NCI-H1417 (cell line): Measurements from ENCODE around the gene ONECUT3.

Experiments used
- DNase-seq, 3 experiments: peaks; one replicate each; lab custom pipeline; 2025; lab: John Stamatoyannopoulos, UW

The ONECUT3 gene

GRCh38 chr19:1768248-1768647 is 14.9 kb downstream of the ONECUT3 start:
- DNase-seq, result no peak

- no peak for DNase-seq
Measured at GRCh38 chr19:1768918-1769644, 15.8 kb downstream of the ONECUT3 start.

- DNase-seq, result no peak
Measured at GRCh38 chr19:1769645-1769985, 16.3 kb downstream of the ONECUT3 start.

GRCh38 chr19:1770866-1771576 is 17.7 kb downstream of the ONECUT3 start:
- DNase-seq, result no peak

- peak in 1 of 3 experiments; percentile 12 for DNase-seq
Measured at GRCh38 chr19:1773184-1773583, 19.9 kb downstream of the ONECUT3 start.

GRCh38 chr19:1774989-1775772 is 21.9 kb downstream of the ONECUT3 start:
- DNase-seq, result no peak

- no peak for DNase-seq
Measured at GRCh38 chr19:1775951-1776605, 22.8 kb downstream of the ONECUT3 start.

- DNase-seq, result no peak
Measured at GRCh38 chr19:1776606-1777147, 23.4 kb downstream of the ONECUT3 start.

- DNase-seq, result no peak
Measured at GRCh38 chr19:1777149-1777548, 23.8 kb downstream of the ONECUT3 start.

- no peak for DNase-seq
Measured at GRCh38 chr19:1779574-1779973, 26.3 kb downstream of the ONECUT3 start.

- DNase-seq, result no peak
Measured at GRCh38 chr19:1780272-1780958, 27.1 kb downstream of the ONECUT3 start.

- no peak for DNase-seq
Measured at GRCh38 chr19:1782521-1782920, 29.2 kb downstream of the ONECUT3 start.

GRCh38 chr19:1783354-1783753 is 30.0 kb downstream of the ONECUT3 start:
- no peak for DNase-seq

GRCh38 chr19:1783874-1784273 is 30.6 kb downstream of the ONECUT3 start:
- no peak for DNase-seq

- DNase-seq, result no peak
Measured at GRCh38 chr19:1785310-1785709, 32.0 kb downstream of the ONECUT3 start.

GRCh38 chr19:1786668-1787067 is 33.4 kb downstream of the ONECUT3 start:
- no peak for DNase-seq

- DNase-seq, result no peak
Measured at GRCh38 chr19:1787116-1787515, 33.8 kb downstream of the ONECUT3 start.

- DNase-seq, result no peak
Measured at GRCh38 chr19:1789261-1790041, 36.1 kb downstream of the ONECUT3 start.

GRCh38 chr19:1790054-1790792 is 36.9 kb downstream of the ONECUT3 start:
- no peak for DNase-seq

- DNase-seq, result no peak
Measured at GRCh38 chr19:1791879-1792278, 38.6 kb downstream of the ONECUT3 start.
